Measurements from ENCODE around the gene SMIM32. TPM values are rescaled to one million over a fixed set of nuclear protein-coding genes. Genes with fewer than 3 reads are reported as not detected.

Gene SMIM32
- total RNA-seq, 4 donors from 2014 or later: 5.8 to 18.4 (median 15.1) TPM

GRCh38 chr5:136155761-136156160 lies 37.2 kb downstream of the SMIM32 start:
- Histone ChIP-seq H3K4me3 (no peak overlapping the region), H3K27me3 (no peaks in the 10 kb centered on the region), H3K4me1 (no peaks in the 10 kb centered on the region), H3K36me3 (peaks cover 0 to 33% (median 0%) of the 10 kb centered on the region in 3 donors), H3K27ac (no peak overlapping the region), H3K9me3 (no peaks in the 10 kb centered on the region)
- DNase-seq: no peak
- TF ChIP-seq CTCF (IDR thresholded peaks at IDR 0.05) (no peak), POLR2A (IDR thresholded peaks at IDR 0.05) (no peak)

- H3K4me1 ChIP-seq: no peaks in the 10 kb centered on the region
- no peak for DNase-seq
- peaks cover 0 to 26% (median 0%) of the 10 kb centered on the region in 3 donors for H3K36me3 ChIP-seq
- no peaks in the 10 kb centered on the region for H3K9me3 ChIP-seq
- no peaks in the 10 kb centered on the region for H3K27me3 ChIP-seq
- no peak overlapping the region for H3K4me3 ChIP-seq
- TF ChIP-seq CTCF (IDR thresholded peaks at IDR 0.05) (no peak), POLR2A (IDR thresholded peaks at IDR 0.05) (no peak)
- no peak overlapping the region for H3K27ac ChIP-seq
Measured at GRCh38 chr5:136155078-136155477, 37.9 kb downstream of the SMIM32 start.

- TF ChIP-seq CTCF (IDR thresholded peaks at IDR 0.05): no peak
- no peaks in the 10 kb centered on the region for H3K4me1 ChIP-seq
- H3K27ac ChIP-seq: no peak overlapping the region
- H3K4me3 ChIP-seq: no peak overlapping the region
- H3K9me3 ChIP-seq: no peaks in the 10 kb centered on the region
- peaks cover 0 to 26% (median 0%) of the 10 kb centered on the region in 3 donors for H3K36me3 ChIP-seq
- no peaks in the 10 kb centered on the region for H3K27me3 ChIP-seq
- DNase-seq: no peak
Measured at GRCh38 chr5:136153581-136154236, 39.3 kb downstream of the SMIM32 start.

- H3K36me3 ChIP-seq: peaks cover 0 to 15% (median 0%) of the 10 kb centered on the region in 3 donors
- DNase-seq: no peak
- no peaks in the 10 kb centered on the region for H3K4me1 ChIP-seq
- H3K9me3 ChIP-seq: no peaks in the 10 kb centered on the region
- H3K27ac ChIP-seq: no peak overlapping the region
- no peak for TF ChIP-seq POLR2A (IDR thresholded peaks at IDR 0.05)
- H3K4me3 ChIP-seq: no peak overlapping the region
- H3K27me3 ChIP-seq: no peaks in the 10 kb centered on the region
Measured at GRCh38 chr5:136149891-136150290, 43.1 kb downstream of the SMIM32 start.

GRCh38 chr5:136147632-136148031 lies 45.3 kb downstream of the SMIM32 start:
- Histone ChIP-seq H3K4me1 (no peaks in the 10 kb centered on the region), H3K27me3 (no peaks in the 10 kb centered on the region), H3K9me3 (no peaks in the 10 kb centered on the region), H3K4me3 (no peak overlapping the region), H3K36me3 (no peaks in the 10 kb centered on the region), H3K27ac (no peak overlapping the region)
- no peak for DNase-seq
- TF ChIP-seq POLR2A (IDR thresholded peaks at IDR 0.05): no peak
- TF ChIP-seq CTCF (IDR thresholded peaks at IDR 0.05): no peak

GRCh38 chr5:136146201-136146600 lies 46.8 kb downstream of the SMIM32 start:
- no peaks in the 10 kb centered on the region for H3K4me1 ChIP-seq
- H3K27me3 ChIP-seq: no peaks in the 10 kb centered on the region
- H3K9me3 ChIP-seq: no peaks in the 10 kb centered on the region

More at GRCh38 chr5:136146201-136146600, 46.8 kb downstream of the SMIM32 start:
- H3K36me3 ChIP-seq: no peaks in the 10 kb centered on the region
- DNase-seq: no peak
- TF ChIP-seq POLR2A (IDR thresholded peaks at IDR 0.05) (no peak), CTCF (IDR thresholded peaks at IDR 0.05) (no peak)
- no peak overlapping the region for H3K4me3 ChIP-seq
- H3K27ac ChIP-seq: no peak overlapping the region
